Colon (tissue), 2 donors: ENCODE results near the gene NDUFB6.
"Not testable (repeated sequence)": the region's sequence is repeated elsewhere in the genome, so short reads cannot be mapped to it uniquely, and the experiment has no call there.

Experiments
- FAIRE-seq: peaks from 2 replicates; lab custom pipeline; 2012; peaks lifted over from hg19 to GRCh38; lab: Jason Lieb, UNC
- donor health status: control.
- donor health status: control.

Gene NDUFB6

DNA sequence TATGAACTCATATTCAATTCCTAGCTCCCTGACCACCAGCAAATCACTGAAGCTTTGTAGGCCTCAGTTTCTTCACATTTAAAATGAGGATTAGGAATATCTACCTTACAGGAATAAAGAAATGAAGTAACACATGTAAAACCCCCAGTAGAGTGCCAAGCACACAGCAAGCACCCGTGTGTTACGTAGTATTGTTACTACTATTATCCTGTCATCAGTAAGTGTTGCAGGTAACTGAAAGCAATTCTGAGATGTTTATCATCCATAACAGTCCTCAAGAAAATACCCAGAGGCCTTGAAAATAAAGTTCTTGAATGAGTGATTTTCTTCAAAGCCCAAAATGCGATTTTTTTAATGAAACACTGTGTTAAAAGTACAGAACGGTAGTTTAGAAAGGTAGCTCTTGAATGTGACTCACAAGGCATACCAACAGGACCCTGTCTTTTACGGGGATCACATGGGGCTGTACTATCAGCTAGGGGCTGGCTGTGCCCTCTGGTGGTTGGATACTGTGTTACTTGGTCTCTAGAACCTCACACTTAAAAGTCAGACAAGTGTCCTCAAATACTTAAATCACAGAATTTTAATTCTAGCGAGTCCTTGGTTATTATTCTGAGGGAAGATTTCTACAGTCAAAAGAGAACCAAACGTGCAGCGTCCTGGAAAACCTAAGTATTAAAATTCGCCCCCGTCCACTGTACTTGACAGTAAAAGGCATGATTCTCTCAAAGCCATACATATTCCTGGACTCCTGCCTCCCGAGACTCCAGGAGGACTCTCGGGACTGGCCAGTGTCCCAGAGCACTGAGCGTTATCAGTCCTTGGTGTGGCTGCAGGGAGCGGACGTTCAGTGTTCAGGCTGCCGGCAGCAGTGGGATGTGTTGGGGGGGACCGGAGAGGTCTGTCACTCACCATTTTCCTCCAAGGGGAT lies 725 bp downstream of the NDUFB6 start:
- FAIRE-seq: no peak

GRCh38 chr9:32570262-32570661 lies 2.7 kb downstream of the NDUFB6 start:
- FAIRE-seq: no peak

- no peak for FAIRE-seq
Observed at GRCh38 chr9:32566770-32567169, 6.2 kb downstream of the NDUFB6 start.

- FAIRE-seq: no peak
Observed at GRCh38 chr9:32565967-32566366, 7.0 kb downstream of the NDUFB6 start.

- FAIRE-seq: peak; percentile 10
Observed at GRCh38 chr9:32558408-32558934, 14.5 kb downstream of the NDUFB6 start.

- FAIRE-seq: no peak
Observed at GRCh38 chr9:32554591-32554990, 18.4 kb downstream of the NDUFB6 start.

GRCh38 chr9:32554107-32554506 lies 18.9 kb downstream of the NDUFB6 start:
- FAIRE-seq: no peak

DNA sequence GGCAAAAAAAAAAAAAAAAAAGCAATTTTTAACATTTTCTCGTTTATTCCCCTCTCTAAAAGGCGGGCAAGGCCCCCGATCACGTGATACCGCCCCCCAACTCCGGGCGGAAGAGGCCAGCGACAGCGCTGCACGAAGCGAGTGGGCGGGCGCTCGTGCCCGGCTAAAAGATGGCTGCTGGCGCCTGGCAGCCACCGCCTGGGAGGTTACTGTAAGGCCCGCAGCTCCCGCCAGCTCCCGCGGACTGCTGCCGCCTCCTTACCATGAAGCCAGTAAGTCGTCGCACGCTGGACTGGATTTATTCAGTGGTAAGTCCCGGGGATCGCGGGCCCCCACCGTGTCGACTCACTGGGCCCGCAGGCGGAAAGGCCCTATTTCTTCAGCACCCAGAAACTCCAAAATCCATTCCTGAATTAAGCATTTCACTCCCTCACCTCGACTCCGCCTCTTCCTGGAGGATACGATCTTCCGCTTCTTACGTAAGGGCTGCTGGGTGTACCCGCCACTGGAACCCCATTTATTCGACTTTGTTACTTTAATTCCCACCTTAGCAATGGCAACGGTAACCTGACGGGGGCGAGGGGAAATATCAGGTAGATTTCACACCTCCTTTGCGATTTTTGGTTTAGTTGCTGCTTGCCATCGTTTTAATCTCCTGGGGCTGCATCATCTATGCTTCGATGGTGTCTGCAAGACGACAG lies 20.6 kb downstream of the NDUFB6 start, which contains the start of the genes SMIM27 and TOPORS:
SMIM27 (plus strand) TSS at position 156 of the 701 bp plus-strand sequence; CDS start at position 264, 108 bp downstream.
TOPORS (minus strand) TSS at position 415 of the 701 bp plus-strand sequence; CDS start at position 265, 150 bp downstream.
- no peak for FAIRE-seq

DNA sequence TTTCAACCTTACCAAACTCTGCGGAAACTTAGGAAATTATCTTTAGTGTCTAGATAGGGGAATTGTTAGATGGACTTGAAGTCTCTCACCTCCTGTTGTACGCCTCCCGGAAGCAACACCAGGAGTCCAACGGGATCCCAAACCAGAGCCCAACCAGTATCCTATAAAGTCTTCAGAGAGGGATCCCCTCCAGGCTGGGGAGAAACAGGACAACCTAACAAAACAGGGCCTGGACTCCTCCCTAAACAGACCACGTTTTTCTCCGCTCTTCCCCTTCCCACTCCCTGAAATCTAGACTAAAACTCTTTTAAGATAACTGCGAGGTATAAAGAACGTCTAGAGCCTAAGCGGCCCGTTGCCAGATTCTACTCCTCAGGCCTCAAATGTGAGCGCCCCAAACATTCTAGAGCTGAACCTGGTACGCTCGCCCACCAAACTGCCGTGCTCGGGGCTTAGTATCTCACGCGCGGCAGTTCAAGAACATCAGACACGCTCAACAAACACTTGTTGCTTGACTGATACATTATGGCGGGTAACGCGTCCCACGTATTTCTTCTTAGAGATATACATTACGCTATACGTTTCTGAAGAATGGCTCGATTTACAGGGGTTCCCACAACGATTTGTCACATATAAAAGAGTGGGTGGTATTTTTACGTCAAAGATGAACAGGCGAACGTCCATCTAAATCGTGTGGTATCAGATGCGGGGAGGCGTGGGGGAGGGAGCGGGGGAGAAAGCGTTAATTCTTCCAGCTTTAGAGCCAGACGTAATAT lies 21.5 kb downstream of the NDUFB6 start:
- no peak for FAIRE-seq

DNA sequence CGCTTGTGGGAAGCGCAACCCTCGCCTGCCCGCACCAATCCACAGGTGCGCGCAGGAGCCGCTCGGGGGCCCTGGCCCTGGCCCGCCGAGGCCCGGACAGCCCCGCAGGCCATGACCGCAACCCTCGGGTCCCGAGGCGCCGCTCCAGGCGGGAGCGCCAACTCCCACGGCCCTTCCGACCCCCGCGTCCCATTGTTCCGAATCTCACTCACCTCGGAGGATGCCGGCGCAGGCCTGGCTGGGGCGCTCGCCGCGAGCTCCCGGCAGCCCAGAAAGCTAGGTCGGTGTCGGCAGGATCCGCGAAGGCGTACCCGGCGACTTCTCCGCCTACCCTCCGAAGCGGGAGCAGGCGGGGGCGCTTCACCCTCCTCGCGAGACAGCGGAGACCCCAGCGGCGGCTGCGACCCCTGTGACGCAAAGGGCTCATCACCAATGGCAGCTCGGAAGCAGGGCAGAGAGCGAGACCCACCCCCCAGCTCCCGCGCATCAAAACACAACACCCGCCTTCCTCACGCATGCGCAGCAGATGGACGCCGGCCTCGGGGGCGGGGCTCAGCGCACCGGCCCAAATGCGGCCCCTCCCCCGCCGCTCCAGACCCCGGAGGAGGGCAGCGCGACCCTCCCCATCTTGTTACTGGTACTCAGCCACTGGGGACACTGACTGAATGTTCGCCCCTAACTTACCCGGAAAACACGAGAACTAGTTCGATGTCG lies 22.2 kb downstream of the NDUFB6 start:
- FAIRE-seq: no peak

DNA sequence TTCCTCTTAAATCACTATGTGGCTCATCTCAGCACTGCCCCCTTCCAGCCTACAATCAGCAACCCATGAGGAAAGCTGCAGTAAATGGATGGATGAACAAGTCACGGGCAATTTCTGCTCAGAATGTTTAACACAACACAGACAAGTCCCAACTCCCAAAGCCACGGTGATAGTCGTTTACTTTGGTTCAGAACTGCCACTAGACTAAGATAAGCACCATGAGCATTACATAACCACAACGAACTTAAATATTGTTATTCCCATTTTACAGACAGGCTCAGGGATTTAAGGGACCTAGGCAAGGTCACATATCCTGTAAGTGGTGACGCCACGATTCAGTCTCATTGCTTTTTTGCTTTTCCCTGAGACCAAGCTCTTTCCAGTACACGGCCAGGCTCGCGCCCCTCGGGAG lies 22.8 kb downstream of the NDUFB6 start:
- no peak for FAIRE-seq

DNA sequence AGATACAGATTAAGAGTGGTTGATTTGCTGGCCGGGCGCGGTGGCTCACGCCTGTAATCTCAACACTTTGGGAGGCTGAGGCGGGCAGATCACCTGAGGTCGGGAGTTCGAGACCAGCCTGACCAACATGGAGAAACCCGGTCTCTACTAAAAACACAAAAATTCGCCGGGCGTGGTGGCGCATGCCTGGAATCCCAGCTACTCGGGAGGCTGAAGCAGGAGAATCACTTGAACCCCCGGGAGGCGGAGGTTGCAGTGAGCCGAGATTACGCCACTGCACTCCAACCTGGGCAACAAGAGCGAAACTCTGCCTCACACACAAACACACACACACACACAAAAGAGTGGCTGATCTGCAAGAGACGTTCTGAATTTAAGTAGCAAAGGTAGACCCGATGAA lies 24.7 kb downstream of the NDUFB6 start:
- not testable (repeated sequence) for FAIRE-seq

GRCh38 chr9:32545884-32546283 lies 27.1 kb downstream of the NDUFB6 start:
- FAIRE-seq: no peak

DNA sequence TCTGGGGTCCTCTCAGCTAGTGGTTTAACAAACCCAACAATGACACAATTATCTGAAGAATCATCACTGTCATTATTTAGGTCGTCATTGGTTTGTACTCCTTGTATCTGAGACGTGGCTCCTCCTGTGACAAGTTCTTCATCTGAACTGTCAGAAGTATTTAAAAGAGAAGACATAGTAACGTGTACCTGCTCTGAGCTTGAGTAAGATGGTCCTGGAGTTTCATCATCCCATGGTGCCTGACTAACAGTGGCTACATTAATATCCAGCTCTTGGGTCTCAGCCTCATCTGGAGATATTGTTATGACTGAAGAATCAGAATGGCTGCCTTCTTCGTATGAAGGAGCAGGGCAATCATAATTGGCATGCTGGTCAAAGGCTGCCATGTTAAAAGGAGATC lies 29.9 kb downstream of the NDUFB6 start:
- FAIRE-seq: no peak

- FAIRE-seq: no peak
Observed at GRCh38 chr9:32533816-32534215, 39.1 kb downstream of the NDUFB6 start.

DNA sequence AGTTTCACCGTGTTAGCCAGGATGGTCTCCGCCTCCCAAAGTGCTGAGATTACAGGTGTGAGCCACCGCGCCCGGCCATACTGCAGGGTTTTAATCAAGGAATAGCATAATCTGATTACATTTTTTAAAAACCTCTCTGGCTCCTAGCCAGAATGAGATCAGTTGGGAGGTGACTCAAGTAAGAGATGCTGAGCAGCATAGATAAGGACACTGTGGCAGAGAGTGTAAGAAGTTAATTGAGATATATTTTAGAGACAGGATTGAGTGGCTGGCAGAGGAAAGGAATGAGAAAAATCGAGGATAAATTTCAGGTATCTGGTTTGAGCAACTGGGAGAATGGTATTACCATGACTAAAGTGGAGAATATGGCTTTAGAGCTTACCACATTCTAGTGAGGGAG lies 39.6 kb downstream of the NDUFB6 start:
- FAIRE-seq: no peak

DNA sequence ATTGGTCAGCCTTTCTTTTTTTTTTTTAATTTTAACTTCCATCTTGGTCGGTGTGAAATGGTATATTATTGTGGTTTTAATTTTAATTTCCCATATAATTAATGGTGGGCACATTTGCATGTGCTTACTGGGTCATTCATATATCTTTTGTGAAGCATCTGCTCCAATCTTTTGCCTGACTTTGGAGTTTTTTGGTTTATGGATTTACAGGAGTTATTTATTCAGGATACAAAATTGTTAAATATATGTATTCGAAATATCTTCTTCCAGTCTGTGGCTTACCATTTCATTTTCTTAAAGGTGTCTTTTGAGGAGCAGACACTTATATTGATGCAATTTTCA lies 46.3 kb downstream of the NDUFB6 start:
- no peak for FAIRE-seq

GRCh38 chr9:32526041-32526706 lies 46.8 kb downstream of the NDUFB6 start, which contains the start of gene RIGI:
Gene RIGI (minus strand): TSS chr9:32526196. CDS start chr9:32526166, 30 bp downstream.
- peak; percentile 33 for FAIRE-seq

DNA sequence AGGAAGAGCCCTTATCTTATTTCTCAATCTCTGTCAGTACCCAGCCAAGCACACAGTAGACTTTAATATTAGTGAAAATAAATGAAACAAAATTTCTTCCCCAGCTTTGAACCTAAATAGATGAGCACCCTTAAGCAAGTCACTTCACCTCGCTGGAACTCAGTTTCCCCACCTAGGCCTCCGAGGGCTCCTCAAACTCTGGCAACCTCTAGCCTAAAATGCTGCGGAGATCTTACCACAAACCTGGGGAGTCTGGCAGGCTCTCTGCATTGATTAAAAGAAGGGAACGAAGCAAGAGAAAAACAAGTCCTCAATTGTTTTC lies 47.3 kb downstream of the NDUFB6 start:
- FAIRE-seq: no peak

DNA sequence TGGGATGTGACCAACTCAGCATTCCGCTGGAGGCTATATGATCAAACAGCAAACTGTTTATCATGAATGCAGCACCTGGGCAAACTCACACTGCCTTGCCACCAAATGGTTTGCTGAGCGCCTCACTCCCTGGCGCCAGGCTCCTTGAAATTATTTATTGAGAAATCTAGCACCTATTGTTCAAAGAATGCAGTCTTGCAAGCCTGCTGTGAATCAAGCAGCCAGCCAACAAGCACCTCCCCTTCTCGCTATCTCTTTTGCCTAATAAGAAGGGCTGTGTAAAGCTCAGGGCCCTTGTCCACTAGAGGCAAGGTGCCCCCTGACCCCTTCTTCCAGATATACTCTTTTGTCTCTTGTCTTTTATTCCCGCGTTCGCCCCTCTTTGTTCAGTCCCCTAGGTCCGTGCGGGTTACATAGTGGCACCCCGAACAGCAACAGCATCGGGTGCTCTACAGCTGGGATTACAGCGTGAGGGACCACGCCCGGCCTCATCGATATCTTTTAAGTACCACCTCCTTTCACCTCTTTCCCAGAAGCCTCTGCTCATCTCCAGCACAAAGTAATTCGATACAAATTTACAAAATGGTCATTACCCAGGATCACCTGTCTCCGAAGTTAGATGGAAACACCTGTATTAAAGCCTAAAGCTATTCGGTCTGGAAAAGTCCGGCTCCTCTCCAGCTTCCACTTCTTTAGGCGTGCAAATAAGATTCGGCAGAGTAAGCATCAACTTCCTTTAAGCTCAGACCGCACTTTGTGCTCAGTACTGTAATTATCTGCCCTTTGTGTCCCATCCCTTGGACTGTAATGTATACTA lies 47.9 kb downstream of the NDUFB6 start:
- no peak for FAIRE-seq
